HG02973 (cell line): ENCODE measurements around the gene EPHA4.

Experiments used
- ATAC-seq: cut with Tn5 transposase; IDR thresholded peaks from one replicate; pipeline ENCODE4 v1.9.1; 2021; ENCODE audit warnings: moderate library complexity; ENCODE audit not compliant: unreplicated experiment

The EPHA4 gene

GRCh38 chr2:221480821-221481220 is 91.3 kb downstream of the EPHA4 start:
- no peak for ATAC-seq

GRCh38 chr2:221480163-221480562 is 91.9 kb downstream of the EPHA4 start:
- ATAC-seq = no peak

- no peak for ATAC-seq
These were observed 93.6 kb downstream of the EPHA4 start for GRCh38 chr2:221478485-221478863.

GRCh38 chr2:221477714-221478484 is 94.2 kb downstream of the EPHA4 start:
- no peak for ATAC-seq

GRCh38 chr2:221476195-221476594 is 95.9 kb downstream of the EPHA4 start:
- ATAC-seq = no peak

- no peak for ATAC-seq
These were observed 98.7 kb downstream of the EPHA4 start for GRCh38 chr2:221473451-221473850.

- ATAC-seq = no peak
These were observed 103.8 kb downstream of the EPHA4 start for GRCh38 chr2:221468317-221468716.

- no peak for ATAC-seq
These were observed 104.5 kb downstream of the EPHA4 start for GRCh38 chr2:221467610-221468009.

GRCh38 chr2:221466744-221467143 is 105.4 kb downstream of the EPHA4 start:
- ATAC-seq = no peak

- ATAC-seq = peak; percentile 83
These were observed 106.3 kb downstream of the EPHA4 start for GRCh38 chr2:221465776-221466175.

GRCh38 chr2:221464971-221465370 is 107.1 kb downstream of the EPHA4 start:
- ATAC-seq = no peak

GRCh38 chr2:221463241-221463896 is 108.7 kb downstream of the EPHA4 start:
- no peak for ATAC-seq

GRCh38 chr2:221461901-221462300 is 110.2 kb downstream of the EPHA4 start:
- no peak for ATAC-seq

GRCh38 chr2:221460136-221460535 is 112.0 kb downstream of the EPHA4 start:
- no peak for ATAC-seq

- ATAC-seq = no peak
These were observed 113.5 kb downstream of the EPHA4 start for GRCh38 chr2:221458578-221458977.

GRCh38 chr2:221455214-221455613 is 116.9 kb downstream of the EPHA4 start:
- ATAC-seq = no peak

GRCh38 chr2:221454459-221455105 is 117.5 kb downstream of the EPHA4 start:
- no peak for ATAC-seq

- ATAC-seq = no peak
These were observed 120.0 kb downstream of the EPHA4 start for GRCh38 chr2:221451862-221452788.

GRCh38 chr2:221450280-221450679 is 121.8 kb downstream of the EPHA4 start:
- ATAC-seq = no peak

GRCh38 chr2:221449406-221449805 is 122.7 kb downstream of the EPHA4 start:
- ATAC-seq = no peak

GRCh38 chr2:221448844-221449390 is 123.2 kb downstream of the EPHA4 start:
- no peak for ATAC-seq
